DND-41 (cell line): ENCODE results near the gene EPN2.

Source experiments
- ATAC-seq: fragments of 200-7000 bp; cut with Tn5 transposase; 3 replicates; pipeline ENCODE4 v1.9.1; 2021; ENCODE audit warnings: low read depth; ENCODE audit not compliant: insufficient read depth
- DNase-seq: peaks from one replicate; pipeline ENCODE4 v3.0.0-alpha.2; 2020
- H2AFZ ChIP-seq: 2 replicates; pipeline ENCODE4 v1.6.0; 2012; ENCODE audit warnings: low read depth, low read length
- H3K27ac ChIP-seq: 2 replicates; pipeline ENCODE4 v1.5.1; 2012; ENCODE audit warnings: low read length, inconsistent platforms
- H3K27me3 ChIP-seq: fragments of 200-600 bp; sonication (generic); 2 replicates; pipeline ENCODE4 v1.6.0; 2012; ENCODE audit warnings: low read length, mild to moderate bottlenecking, inconsistent platforms; ENCODE audit not compliant: insufficient read depth, poor library complexity
- H3K36me3 ChIP-seq: 2 replicates; pipeline ENCODE4 v1.5.1; 2012; ENCODE audit warnings: low read length, inconsistent platforms; ENCODE audit not compliant: insufficient read depth
- H3K4me1 ChIP-seq: 2 replicates; pipeline ENCODE4 v1.5.1; 2012; ENCODE audit warnings: mild to moderate bottlenecking, low read length; ENCODE audit not compliant: insufficient read depth
- H3K4me2 ChIP-seq: 2 replicates; pipeline ENCODE4 v1.6.0; 2012; ENCODE audit warnings: mild to moderate bottlenecking, moderate library complexity, low read length, inconsistent platforms; ENCODE audit not compliant: insufficient read depth
- H3K4me3 ChIP-seq, 2 experiments: fragments of 200-600 bp in 1 of 2; shearing (Covaris generic) in 1 of 2; 2 replicates each; pipeline ENCODE4 v1.5.1; 2012 to 2016; ENCODE audit warnings: inconsistent platforms in 2 of 2, low read length in 2 of 2, mild to moderate bottlenecking in 2 of 2, low read depth in 1 of 2, moderate library complexity in 1 of 2
- H3K79me2 ChIP-seq: 2 replicates; pipeline ENCODE4 v1.6.0; 2012; ENCODE audit warnings: low read length, inconsistent platforms; ENCODE audit not compliant: insufficient read depth
- H3K9ac ChIP-seq: 2 replicates; pipeline ENCODE4 v1.6.0; 2012; ENCODE audit warnings: low read depth, mild to moderate bottlenecking, inconsistent platforms, low read length, moderate library complexity
- H3K9me3 ChIP-seq: 2 replicates; pipeline ENCODE4 v1.5.1; 2012; ENCODE audit warnings: low read length, moderate library complexity, mild to moderate bottlenecking, inconsistent platforms; ENCODE audit not compliant: insufficient read depth, severe bottlenecking
- H4K20me1 ChIP-seq: 2 replicates; pipeline ENCODE4 v1.6.0; 2012; ENCODE audit warnings: low read length; ENCODE audit not compliant: insufficient read depth
- CTCF ChIP-seq: IDR thresholded peaks from 2 replicates; pipeline ENCODE4 v1.5.1; 2012; ENCODE audit warnings: borderline replicate concordance, low read length, moderate library complexity, mild to moderate bottlenecking; ENCODE audit not compliant: poor library complexity, severe bottlenecking; ENCODE audit errors: extremely low read depth
- EZH2 ChIP-seq: IDR thresholded peaks from 3 replicates; pipeline ENCODE4 v1.6.1; 2012; ENCODE audit warnings: borderline replicate concordance, low read depth, mild to moderate bottlenecking, moderate library complexity, low read length, inconsistent platforms; ENCODE audit not compliant: severe bottlenecking

Gene EPN2

DNA sequence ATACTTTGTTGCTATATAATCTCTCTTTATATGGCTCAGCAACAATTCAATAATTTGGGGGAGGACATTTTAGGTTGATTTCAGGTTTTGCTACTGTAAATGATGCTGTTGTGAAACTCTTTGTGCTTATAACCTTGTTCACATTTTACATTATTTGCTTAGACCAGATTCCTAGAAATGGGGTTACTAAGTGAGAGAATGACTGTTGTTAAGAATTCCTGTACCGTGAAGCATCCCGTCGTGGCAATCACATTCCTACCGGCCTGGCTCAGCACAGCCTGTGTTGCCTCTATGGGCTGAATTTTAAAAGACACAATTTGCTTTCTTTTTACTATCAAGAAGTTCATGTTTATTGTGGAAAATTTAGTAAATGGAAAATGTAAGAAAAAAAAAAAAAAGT, 94.0 kb downstream of the EPN2 start:
- Histone ChIP-seq H3K27ac (no peak overlapping the region), H3K9me3 (no peaks in the 10 kb centered on the region), H3K79me2 (no peaks in the 10 kb centered on the region), H2AFZ (no peak overlapping the region), H3K4me2 (no peak overlapping the region), H3K36me3 (no peaks in the 10 kb centered on the region), H4K20me1 (peaks cover 28% of the 10 kb centered on the region), H3K9ac (no peak overlapping the region), H3K27me3 (peaks cover 31% of the 10 kb centered on the region), H3K4me1 (no peaks in the 10 kb centered on the region), H3K4me3 (no peak overlapping the region)
- TF ChIP-seq EZH2 (no peak), CTCF (no peak)
- DNase-seq (no peak), ATAC-seq (no peak)

GRCh38 chr17:19331543-19332245, 94.5 kb downstream of the EPN2 start:
- no peaks in the 10 kb centered on the region for H3K36me3 ChIP-seq
- DNase-seq (no peak), ATAC-seq (no peak)
- H3K4me3 ChIP-seq: no peak overlapping the region
- no peaks in the 10 kb centered on the region for H3K9me3 ChIP-seq
- no peaks in the 10 kb centered on the region for H3K4me1 ChIP-seq
- peaks cover 31% of the 10 kb centered on the region for H3K27me3 ChIP-seq
- no peaks in the 10 kb centered on the region for H3K79me2 ChIP-seq
- H4K20me1 ChIP-seq: peaks cover 29% of the 10 kb centered on the region
- TF ChIP-seq CTCF (no peak), EZH2 (no peak)
- H3K9ac ChIP-seq: no peak overlapping the region
- H3K4me2 ChIP-seq: no peak overlapping the region
- no peak overlapping the region for H3K27ac ChIP-seq
- H2AFZ ChIP-seq: no peak overlapping the region

DNA sequence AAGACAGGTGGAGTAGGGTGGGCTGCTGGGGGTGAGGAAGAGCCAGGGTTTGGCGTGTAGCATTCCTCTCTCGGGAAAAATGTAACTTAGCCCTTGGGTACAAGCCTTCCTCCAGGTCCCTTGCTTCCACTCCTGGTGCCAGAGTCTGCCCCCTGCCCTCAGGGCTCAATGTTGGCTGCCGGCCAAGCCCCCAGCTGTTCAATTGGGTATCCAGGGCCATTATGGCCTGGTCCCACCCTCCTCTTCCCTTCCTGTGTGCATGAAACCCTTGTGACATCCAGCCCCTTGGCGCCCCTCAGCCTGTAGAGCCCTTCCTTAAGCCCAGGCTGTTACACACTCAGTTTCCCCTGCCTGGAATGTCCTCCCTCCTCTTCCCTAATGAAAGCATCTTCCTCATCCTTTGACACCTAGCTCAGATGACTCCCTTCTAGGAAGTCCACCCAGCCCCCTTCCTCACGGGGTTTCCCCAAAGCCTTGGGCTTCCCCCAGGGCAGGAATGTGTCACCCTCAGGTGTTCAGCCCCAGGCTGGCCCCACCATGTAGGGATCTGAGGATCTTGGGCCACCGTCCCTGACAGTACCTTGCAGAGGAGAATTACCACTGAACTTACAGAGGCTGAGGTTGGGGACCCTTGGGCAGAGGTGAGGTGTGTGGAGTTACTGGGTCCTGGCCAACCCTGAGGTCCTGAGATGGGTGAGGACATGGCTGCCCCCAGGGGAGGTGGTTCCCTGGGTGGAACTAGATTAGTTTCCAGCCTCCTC, 95.4 kb downstream of the EPN2 start:
- Histone ChIP-seq H3K27me3 (peaks cover 38% of the 10 kb centered on the region), H4K20me1 (peaks cover 36% of the 10 kb centered on the region), H3K4me1 (no peaks in the 10 kb centered on the region), H2AFZ (no peak overlapping the region), H3K4me3 (no peak overlapping the region), H3K9ac (no peak overlapping the region), H3K79me2 (no peaks in the 10 kb centered on the region), H3K4me2 (no peak overlapping the region), H3K27ac (no peak overlapping the region), H3K9me3 (no peaks in the 10 kb centered on the region), H3K36me3 (no peaks in the 10 kb centered on the region)
- DNase-seq (no peak), ATAC-seq (no peak)
- no peak for TF ChIP-seq EZH2
- TF ChIP-seq CTCF: no peak
